Right lobe of liver (tissue), 4 donors: ENCODE results near the gene UEVLD.

ENCODE experiments used
- POLR2A ChIP-seq: fragments of 450-650 bp; IDR thresholded peaks from one replicate; pipeline ENCODE4 v1.6.1; 2017; ENCODE audit warnings: antibody characterized with exemption, mild to moderate bottlenecking
- TF ChIP-seq, protein P1 (sequence below), 4 donors: fragments of 200-600 bp in 3 of 4; fragments of 450-650 bp in 1 of 4; IDR thresholded peaks; one replicate each; pipeline versions ENCODE4 v1.5.1 to v1.8.0; 2016 to 2022; ENCODE audit warnings: antibody characterized with exemption in 4 of 4, mild to moderate bottlenecking in 2 of 4
- donor health status: DM: no; HTN: no; CAD: no.
- donor health status: DM: no; HTN: no; CAD: no.
- donor health status: DM: no; HTN: yes; CAD: no.

DNA sequence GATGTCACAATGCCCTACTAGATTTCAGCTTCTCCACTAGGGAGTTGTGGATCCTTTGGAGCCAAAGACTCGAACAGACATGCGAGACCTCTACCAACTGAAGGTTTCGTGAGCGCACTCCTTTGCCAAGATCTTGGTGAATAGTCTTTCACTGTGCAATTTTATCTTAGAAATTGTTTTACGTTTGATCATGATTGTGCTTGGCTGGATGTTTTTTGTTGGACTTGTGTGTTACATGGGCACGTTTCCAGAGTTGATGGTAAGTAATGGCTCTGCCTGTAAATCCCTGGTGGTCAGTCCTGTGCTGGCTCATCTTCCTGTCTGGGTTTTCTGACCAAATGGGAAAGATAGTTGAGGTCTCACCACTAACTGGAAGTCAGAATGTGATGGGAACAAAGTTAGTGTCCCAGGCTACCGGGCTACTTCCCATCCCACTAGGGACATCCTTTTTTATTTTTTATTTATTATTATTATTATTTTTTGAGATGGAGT, 11.3 kb upstream of the UEVLD start, which contains the start of gene MISFA:
- no peak for TF ChIP-seq POLR2A
- TF ChIP-seq, protein P1, sequence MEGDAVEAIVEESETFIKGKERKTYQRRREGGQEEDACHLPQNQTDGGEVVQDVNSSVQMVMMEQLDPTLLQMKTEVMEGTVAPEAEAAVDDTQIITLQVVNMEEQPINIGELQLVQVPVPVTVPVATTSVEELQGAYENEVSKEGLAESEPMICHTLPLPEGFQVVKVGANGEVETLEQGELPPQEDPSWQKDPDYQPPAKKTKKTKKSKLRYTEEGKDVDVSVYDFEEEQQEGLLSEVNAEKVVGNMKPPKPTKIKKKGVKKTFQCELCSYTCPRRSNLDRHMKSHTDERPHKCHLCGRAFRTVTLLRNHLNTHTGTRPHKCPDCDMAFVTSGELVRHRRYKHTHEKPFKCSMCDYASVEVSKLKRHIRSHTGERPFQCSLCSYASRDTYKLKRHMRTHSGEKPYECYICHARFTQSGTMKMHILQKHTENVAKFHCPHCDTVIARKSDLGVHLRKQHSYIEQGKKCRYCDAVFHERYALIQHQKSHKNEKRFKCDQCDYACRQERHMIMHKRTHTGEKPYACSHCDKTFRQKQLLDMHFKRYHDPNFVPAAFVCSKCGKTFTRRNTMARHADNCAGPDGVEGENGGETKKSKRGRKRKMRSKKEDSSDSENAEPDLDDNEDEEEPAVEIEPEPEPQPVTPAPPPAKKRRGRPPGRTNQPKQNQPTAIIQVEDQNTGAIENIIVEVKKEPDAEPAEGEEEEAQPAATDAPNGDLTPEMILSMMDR (IDR thresholded peaks at IDR 0.05) = no peak
